Left lung (tissue), 10 donors: ENCODE measurements around the gene UNC45A. TPM values are rescaled to one million over a fixed set of nuclear protein-coding genes. Genes with fewer than 3 reads are reported as not detected.

Experiments used
- ATAC-seq: fragments of 200-7000 bp; cut with Tn5 transposase; one replicate; pipeline ENCODE4 v1.9.1; 2020; ENCODE audit warnings: moderate library complexity
- DNase-seq, 4 donors: peaks; one replicate each; pipeline ENCODE4 v3.0.0-alpha.2; 2013 to 2020
- H3K27ac ChIP-seq, 2 donors: fragments of 200-600 bp; sonication (generic) in 1 of 2; one replicate each; pipeline versions ENCODE4 v1.5.0 to v1.8.0; 2020 to 2021
- H3K27me3 ChIP-seq, 2 donors: fragments of 200-600 bp; sonication (generic) in 1 of 2; one replicate each; pipeline versions ENCODE4 v1.5.0 to v1.8.0; 2020 to 2021
- H3K36me3 ChIP-seq, 2 donors: fragments of 200-600 bp; sonication (generic) in 1 of 2; one replicate each; pipeline versions ENCODE4 v1.5.0 to v1.8.0; 2020 to 2021
- H3K4me1 ChIP-seq, 2 donors: fragments of 200-600 bp; one replicate each; pipeline ENCODE4 v1.8.0; 2021
- H3K4me3 ChIP-seq, 2 donors: fragments of 200-600 bp; sonication (generic) in 1 of 2; one replicate each; pipeline versions ENCODE4 v1.5.0 to v1.8.0; 2020 to 2021; ENCODE audit warnings: mild to moderate bottlenecking in 1 of 2
- H3K9me3 ChIP-seq, 2 donors: fragments of 200-600 bp; sonication (generic) in 1 of 2; one replicate each; pipeline versions ENCODE4 v1.5.0 to v1.8.0; 2020 to 2021
- intact Hi-C, 2 donors: fragments of 100-400 bp; cut with DNase I; formaldehyde crosslinking; loops; one replicate each; pipeline versions ENCODE4 v1.11.2 to v1.14.2; 2022
- polyA plus RNA-seq, 6 donors: library from polyadenylated mRNA; unstranded; fragments of 120-200 nt; gene quantifications; one replicate each; pipeline ENCODE4 v1.2.1, GENCODE V29; 2013; ENCODE audit not compliant: insufficient read length in 6 of 6
- total RNA-seq, 2 donors: library from RNA; stranded (reverse); fragmentation: NEBNext Ultra II Directional; extraction: Animal tissue kit (Norgen Biotek cat#: 25700); gene quantifications; one replicate each; pipeline ENCODE4 v1.2.1, GENCODE V29; 2021
- TF ChIP-seq, protein P1 (sequence below), 2 donors: fragments of 200-600 bp; sonication (generic) in 1 of 2; IDR thresholded peaks; one replicate each; pipeline versions ENCODE4 v1.5.0 to v1.8.0; 2021; ENCODE audit warnings: antibody characterized with exemption in 2 of 2
- donor health status: DM: no; HTN: yes; CAD: no.
- donor health status: DM: no; HTN: no; CAD: no.

The UNC45A gene
- total and polyA plus RNA-seq, 8 donors = 62.3 to 80.4 (median 70.7) TPM

DNA sequence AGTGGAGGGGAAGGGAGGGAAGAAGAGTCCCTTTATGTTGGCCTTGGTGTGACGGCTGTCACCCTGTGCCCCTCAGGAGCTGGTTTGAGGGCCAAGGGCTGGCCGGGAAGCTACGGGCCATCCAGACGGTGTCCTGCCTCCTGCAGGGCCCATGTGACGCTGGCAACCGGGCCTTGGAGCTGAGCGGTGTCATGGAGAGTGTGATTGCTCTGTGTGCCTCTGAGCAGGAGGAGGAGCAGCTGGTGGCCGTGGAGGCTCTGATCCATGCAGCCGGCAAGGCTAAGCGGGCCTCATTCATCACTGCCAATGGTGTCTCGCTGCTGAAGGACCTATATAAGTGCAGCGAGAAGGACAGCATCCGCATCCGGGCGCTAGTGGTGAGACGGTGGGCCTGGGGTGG, 11.5 kb downstream of the UNC45A start:
- Histone ChIP-seq H3K27ac (no peak overlapping the region), H3K27me3 (no peaks in the 10 kb centered on the region), H3K4me3 (no peak overlapping the region), H3K36me3 (peaks cover 0 to 99% of the 10 kb centered on the region in 2 donors), H3K9me3 (no peaks in the 10 kb centered on the region), H3K4me1 (peaks cover 0 to 5% of the 10 kb centered on the region in 2 donors)
- TF ChIP-seq, protein P1, sequence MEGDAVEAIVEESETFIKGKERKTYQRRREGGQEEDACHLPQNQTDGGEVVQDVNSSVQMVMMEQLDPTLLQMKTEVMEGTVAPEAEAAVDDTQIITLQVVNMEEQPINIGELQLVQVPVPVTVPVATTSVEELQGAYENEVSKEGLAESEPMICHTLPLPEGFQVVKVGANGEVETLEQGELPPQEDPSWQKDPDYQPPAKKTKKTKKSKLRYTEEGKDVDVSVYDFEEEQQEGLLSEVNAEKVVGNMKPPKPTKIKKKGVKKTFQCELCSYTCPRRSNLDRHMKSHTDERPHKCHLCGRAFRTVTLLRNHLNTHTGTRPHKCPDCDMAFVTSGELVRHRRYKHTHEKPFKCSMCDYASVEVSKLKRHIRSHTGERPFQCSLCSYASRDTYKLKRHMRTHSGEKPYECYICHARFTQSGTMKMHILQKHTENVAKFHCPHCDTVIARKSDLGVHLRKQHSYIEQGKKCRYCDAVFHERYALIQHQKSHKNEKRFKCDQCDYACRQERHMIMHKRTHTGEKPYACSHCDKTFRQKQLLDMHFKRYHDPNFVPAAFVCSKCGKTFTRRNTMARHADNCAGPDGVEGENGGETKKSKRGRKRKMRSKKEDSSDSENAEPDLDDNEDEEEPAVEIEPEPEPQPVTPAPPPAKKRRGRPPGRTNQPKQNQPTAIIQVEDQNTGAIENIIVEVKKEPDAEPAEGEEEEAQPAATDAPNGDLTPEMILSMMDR (IDR thresholded peaks at IDR 0.05) = no peak
- DNase-seq (peak in 1 of 4 donors; percentile 65), ATAC-seq (no peak)
- intact Hi-C loops = no loop called here

DNA sequence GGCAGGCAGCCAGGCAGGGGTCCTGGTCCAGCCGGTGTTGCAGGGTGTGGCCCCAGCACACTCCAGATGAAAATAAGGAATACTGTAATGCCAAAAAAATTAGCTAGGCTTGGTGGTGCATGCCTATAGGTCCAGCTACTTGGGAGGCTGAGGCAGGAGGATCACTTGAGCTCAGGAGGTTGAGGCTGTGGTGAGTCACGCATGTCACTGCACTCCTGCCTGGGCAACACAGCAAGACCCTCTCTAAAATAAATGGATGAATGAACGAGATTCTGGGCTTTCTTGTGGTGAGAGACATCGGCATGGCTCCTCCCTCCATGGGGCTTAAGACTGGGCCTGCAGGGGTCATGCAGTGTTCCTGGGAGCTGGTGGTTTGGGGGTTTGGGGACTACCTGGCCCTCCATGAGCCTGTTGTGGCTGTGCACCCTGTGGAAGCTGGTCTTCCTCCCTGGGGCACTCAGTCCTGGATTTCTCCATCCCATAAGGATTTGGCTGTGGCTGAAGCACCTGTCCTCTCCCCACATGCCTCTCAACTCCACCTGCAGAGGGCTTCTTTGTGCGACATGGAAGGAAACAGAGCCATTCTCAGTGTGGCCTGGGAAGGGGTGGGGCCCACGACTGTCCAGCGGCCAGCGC, 12.0 kb downstream of the UNC45A start:
- DNase-seq = no peak
- no peak overlapping the region for H3K4me3 ChIP-seq
- H3K36me3 ChIP-seq = peaks cover 0 to 99% of the 10 kb centered on the region in 2 donors
- TF ChIP-seq, protein P1 (IDR thresholded peaks at IDR 0.05) = no peak
- ATAC-seq = no peak
- H3K27me3 ChIP-seq = no peaks in the 10 kb centered on the region
- H3K4me1 ChIP-seq = peaks cover 0 to 5% of the 10 kb centered on the region in 2 donors
- H3K27ac ChIP-seq = no peak overlapping the region
- intact Hi-C loops = no loop called here
- H3K9me3 ChIP-seq = no peaks in the 10 kb centered on the region

DNA sequence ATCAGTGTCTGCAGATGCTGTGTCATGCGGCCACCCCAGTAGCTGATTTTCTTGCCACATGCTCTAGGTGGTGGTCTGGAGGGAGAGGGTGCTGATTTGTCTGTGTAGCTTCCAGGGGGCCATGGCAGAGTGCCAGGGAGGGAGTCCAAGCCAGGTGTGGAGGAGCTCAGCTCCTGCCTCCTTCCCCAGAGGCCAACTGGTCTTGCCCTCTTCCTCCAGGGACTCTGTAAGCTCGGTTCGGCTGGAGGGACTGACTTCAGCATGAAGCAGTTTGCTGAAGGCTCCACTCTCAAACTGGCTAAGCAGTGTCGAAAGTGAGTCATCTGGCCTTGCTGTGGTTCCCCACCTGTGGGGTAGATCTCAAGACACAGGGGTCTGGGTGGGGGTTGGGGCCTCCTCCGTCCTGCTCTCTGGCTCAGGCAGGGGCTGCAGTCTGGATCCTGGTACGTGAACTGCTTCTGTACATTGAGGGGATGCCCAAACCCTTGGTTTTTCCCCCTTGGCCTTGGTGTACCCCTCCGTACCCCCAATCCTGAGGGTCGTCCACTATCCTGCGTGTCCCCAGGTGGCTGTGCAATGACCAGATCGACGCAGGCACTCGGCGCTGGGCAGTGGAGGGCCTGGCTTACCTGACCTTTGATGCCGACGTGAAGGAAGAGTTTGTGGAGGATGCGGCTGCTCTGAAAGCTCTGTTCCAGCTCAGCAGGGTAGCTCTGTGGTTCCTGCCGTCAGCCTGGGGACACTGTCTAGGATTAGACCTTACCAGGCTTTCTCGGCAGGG, 12.7 kb downstream of the UNC45A start:
- no peak for DNase-seq
- H3K4me1 ChIP-seq = peaks cover 0 to 5% of the 10 kb centered on the region in 2 donors
- intact Hi-C loops = no loop called here
- ATAC-seq = no peak
- H3K4me3 ChIP-seq = no peak overlapping the region
- H3K9me3 ChIP-seq = no peaks in the 10 kb centered on the region
- H3K27me3 ChIP-seq = no peaks in the 10 kb centered on the region
- H3K27ac ChIP-seq = no peak overlapping the region
- peaks cover 0 to 99% of the 10 kb centered on the region in 2 donors for H3K36me3 ChIP-seq
- TF ChIP-seq, protein P1 (IDR thresholded peaks at IDR 0.05) = no peak

DNA sequence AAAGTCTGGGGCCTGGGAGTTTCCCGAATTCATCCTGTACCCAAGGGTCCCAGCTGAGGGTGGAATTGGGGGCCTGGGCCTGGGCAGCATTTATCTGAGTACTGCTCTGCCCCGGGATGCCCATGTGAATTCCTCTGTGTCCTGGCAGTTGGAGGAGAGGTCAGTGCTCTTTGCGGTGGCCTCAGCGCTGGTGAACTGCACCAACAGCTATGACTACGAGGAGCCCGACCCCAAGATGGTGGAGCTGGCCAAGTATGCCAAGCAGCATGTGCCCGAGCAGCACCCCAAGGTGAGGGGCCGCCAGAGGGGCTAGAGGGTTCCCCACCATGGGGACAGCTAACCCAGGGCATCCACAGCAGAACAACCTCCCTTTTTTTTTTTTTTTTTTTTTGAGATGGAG, 13.4 kb downstream of the UNC45A start:
- ATAC-seq (no peak), DNase-seq (peak in 1 of 4 donors; percentile 42)
- peaks cover 0 to 99% of the 10 kb centered on the region in 2 donors for H3K36me3 ChIP-seq
- H3K27ac ChIP-seq = no peak overlapping the region
- H3K9me3 ChIP-seq = no peaks in the 10 kb centered on the region
- peaks cover 0 to 5% of the 10 kb centered on the region in 2 donors for H3K4me1 ChIP-seq
- TF ChIP-seq, protein P1 (IDR thresholded peaks at IDR 0.05) = no peak
- no peaks in the 10 kb centered on the region for H3K27me3 ChIP-seq
- H3K4me3 ChIP-seq = no peak overlapping the region
- intact Hi-C loops = no loop called here

DNA sequence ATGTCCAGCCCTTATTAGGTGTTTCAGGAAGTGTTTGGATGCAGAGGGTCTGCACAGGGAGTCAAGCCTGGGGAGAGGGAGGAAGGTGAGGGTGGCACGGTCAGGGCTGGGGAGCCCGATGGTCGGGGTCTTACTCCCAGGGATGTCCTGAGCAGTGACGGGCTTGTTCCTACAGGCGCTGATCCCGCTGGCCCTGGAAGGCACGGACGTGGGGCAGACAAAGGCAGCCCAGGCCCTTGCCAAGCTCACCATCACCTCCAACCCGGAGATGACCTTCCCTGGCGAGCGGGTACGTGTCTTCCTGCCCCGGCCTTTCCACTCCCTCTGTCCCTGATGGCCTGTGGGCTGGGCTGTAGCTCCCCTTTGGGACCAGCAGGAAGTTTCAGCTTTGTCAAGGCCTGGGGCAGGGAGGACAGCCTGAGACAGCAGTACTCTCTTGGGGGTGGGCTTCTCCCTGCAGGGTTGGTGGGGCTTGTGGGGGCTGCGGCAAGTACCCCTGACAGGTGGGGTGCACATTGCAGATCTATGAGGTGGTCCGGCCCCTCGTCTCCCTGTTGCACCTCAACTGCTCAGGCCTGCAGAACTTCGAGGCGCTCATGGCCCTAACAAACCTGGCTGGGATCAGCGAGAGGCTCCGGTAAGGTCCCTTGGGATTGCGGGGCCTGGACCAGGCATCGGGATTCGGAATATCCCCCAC, 15.0 kb downstream of the UNC45A start:
- ATAC-seq (no peak), DNase-seq (peak in 1 of 4 donors; percentile 28)
- intact Hi-C loops = loop anchor here in 1 of 2 donors (10.0 kb wide), 1 partner anchor 85 kb away; no protein-coding TSS in a partner anchor
- no peak overlapping the region for H3K27ac ChIP-seq
- TF ChIP-seq, protein P1 (IDR thresholded peaks at IDR 0.05) = no peak
- H3K36me3 ChIP-seq = peaks cover 0 to 86% of the 10 kb centered on the region in 2 donors
- H3K9me3 ChIP-seq = no peaks in the 10 kb centered on the region
- H3K27me3 ChIP-seq = no peaks in the 10 kb centered on the region
- no peak overlapping the region for H3K4me3 ChIP-seq
- H3K4me1 ChIP-seq = peaks cover 0 to 11% of the 10 kb centered on the region in 2 donors
